ENCODE measurements around the gene ITPR1. TPM values are rescaled to one million over a fixed set of nuclear protein-coding genes. Genes with fewer than 3 reads are reported as not detected.

The ITPR1 gene
- total and polyA plus RNA-seq, 3 donors from 2014 or later = 26.5 to 129 (median 59.7) TPM

- WGBS, 2 donors = 89% methylated on average over 2 of the region's 2 CpGs
- no peaks in the 10 kb centered on the region for H3K9me3 ChIP-seq
- no peak overlapping the region for H3K4me3 ChIP-seq
- no peaks in the 10 kb centered on the region for H3K36me3 ChIP-seq (ENCODE audit: low read depth, missing control alignments)
- no peak for TF ChIP-seq CTCF (IDR thresholded peaks at IDR 0.05)
- no peak overlapping the region for H3K27ac ChIP-seq
- no peak for DNase-seq
- no peaks in the 10 kb centered on the region for H3K4me1 ChIP-seq
- intact Hi-C loops (cut with DNase I; ENCODE audit: low total_unique reads) = no loop called here
- no peaks in the 10 kb centered on the region for H3K27me3 ChIP-seq
Observed at GRCh38 chr3:4664412-4664811, 171.3 kb downstream of the ITPR1 start.

DNA sequence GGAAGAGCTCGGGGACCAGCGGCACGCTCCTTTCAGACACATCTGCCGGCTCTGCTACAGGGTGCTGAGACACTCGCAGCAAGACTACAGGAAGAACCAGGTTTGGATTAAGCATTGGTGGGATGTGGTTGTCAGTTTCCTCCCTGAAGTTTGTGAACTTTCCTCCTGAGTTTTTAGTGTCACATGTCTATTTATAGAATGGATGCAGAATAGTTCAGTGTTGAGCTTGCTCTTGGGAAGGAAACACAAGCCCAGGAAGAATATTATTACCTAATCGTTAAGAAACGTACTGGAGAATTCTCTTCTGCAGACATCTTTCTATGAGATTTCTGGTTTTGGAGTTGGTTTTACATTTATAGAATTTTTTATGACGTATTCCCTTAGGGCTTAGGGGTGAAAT is 172.0 kb downstream of the ITPR1 start:
- H3K36me3 ChIP-seq (ENCODE audit: low read depth, missing control alignments) = no peaks in the 10 kb centered on the region
- no peak for TF ChIP-seq POLR2A (IDR thresholded peaks at IDR 0.05)
- TF ChIP-seq CTCF (IDR thresholded peaks at IDR 0.05) = no peak
- 83 to 93% methylated on average over 8 of the region's 8 CpGs for WGBS, 2 donors

DNA sequence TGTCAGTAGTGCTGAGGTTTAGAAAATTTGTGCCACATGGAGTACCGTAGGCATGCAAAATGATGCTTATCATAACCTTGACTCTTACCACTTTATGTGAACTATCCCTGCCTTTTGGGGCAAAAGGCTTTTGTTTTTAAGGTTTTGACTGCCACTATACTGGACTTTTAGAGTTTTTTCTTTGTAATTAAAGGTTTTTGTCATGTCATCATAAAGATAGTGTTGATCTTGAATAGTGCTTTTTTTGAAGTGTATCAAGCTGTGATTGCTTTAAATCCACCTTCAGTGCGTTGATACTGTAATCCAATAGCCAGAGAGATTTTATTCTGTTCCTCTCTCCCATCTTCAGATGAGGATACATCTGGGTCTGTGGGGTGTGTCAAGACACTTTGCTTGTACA is 172.9 kb downstream of the ITPR1 start:
- H3K27me3 ChIP-seq = no peaks in the 10 kb centered on the region
- no peak for DNase-seq
- H3K4me1 ChIP-seq = no peaks in the 10 kb centered on the region
- intact Hi-C loops (cut with DNase I; ENCODE audit: low total_unique reads) = no loop called here
- H3K36me3 ChIP-seq (ENCODE audit: low read depth, missing control alignments) = no peaks in the 10 kb centered on the region
- H3K27ac ChIP-seq = no peak overlapping the region
- 88 to 97% methylated on average over 2 of the region's 2 CpGs for WGBS, 2 donors
- no peaks in the 10 kb centered on the region for H3K9me3 ChIP-seq
- H3K4me3 ChIP-seq = no peak overlapping the region
- no peak for TF ChIP-seq CTCF (IDR thresholded peaks at IDR 0.05)

More for the DNA sequence above, 172.0 kb downstream of the ITPR1 start:
- Histone ChIP-seq H3K27me3 (no peaks in the 10 kb centered on the region), H3K9me3 (no peaks in the 10 kb centered on the region), H3K27ac (no peak overlapping the region), H3K4me1 (no peaks in the 10 kb centered on the region), H3K4me3 (no peak overlapping the region)
- intact Hi-C loops (cut with DNase I; ENCODE audit: low total_unique reads) = no loop called here
- no peak for DNase-seq

DNA sequence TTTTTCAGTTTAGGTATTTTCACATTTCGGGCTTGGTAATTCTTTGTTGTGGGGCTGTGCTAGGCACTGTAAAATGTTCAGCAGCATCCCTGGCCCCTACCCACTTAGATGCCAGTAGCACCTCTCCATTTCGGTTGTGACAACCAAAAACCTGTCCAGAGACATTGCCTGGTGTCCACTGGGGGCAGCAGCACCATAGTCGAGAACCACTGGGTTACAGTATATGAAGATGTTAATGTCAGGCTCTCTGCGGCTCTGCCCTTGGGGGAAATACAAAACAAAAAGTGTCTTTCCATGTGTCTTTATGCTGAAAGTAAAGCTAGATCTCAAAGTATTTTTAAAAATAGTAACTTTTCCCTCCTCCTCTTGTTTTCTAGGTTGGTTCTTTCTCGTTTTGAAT is 177.2 kb downstream of the ITPR1 start:
- WGBS, 2 donors = 79 to 90% methylated on average over 5 of the region's 5 CpGs
- Histone ChIP-seq H3K27ac (no peak overlapping the region), H3K9me3 (no peaks in the 10 kb centered on the region), H3K4me3 (no peak overlapping the region), H3K27me3 (no peaks in the 10 kb centered on the region), H3K36me3 (ENCODE audit: low read depth, missing control alignments) (no peaks in the 10 kb centered on the region), H3K4me1 (no peaks in the 10 kb centered on the region)
- no peak for DNase-seq
- TF ChIP-seq POLR2A (IDR thresholded peaks at IDR 0.05) (no peak), CTCF (IDR thresholded peaks at IDR 0.05) (no peak)
- intact Hi-C loops (cut with DNase I; ENCODE audit: low total_unique reads) = no loop called here

GRCh38 chr3:4672725-4673275 is 179.7 kb downstream of the ITPR1 start:
- no peaks in the 10 kb centered on the region for H3K36me3 ChIP-seq (ENCODE audit: low read depth, missing control alignments)

More at GRCh38 chr3:4672725-4673275, 179.7 kb downstream of the ITPR1 start:
- 76 to 85% methylated on average over 11 of the region's 11 CpGs for WGBS, 2 donors
- TF ChIP-seq POLR2A (IDR thresholded peaks at IDR 0.05) = no peak
- TF ChIP-seq CTCF (IDR thresholded peaks at IDR 0.05) = no peak
- DNase-seq = no peak
- H3K27me3 ChIP-seq = no peaks in the 10 kb centered on the region
- no peaks in the 10 kb centered on the region for H3K9me3 ChIP-seq
- no peak overlapping the region for H3K4me3 ChIP-seq
- H3K4me1 ChIP-seq = no peaks in the 10 kb centered on the region
- no peak overlapping the region for H3K27ac ChIP-seq
- intact Hi-C loops (cut with DNase I; ENCODE audit: low total_unique reads) = no loop called here
